Neural progenitor cell (in vitro differentiated cells): ENCODE data around the gene PPIA.

Experiments
- CTCF ChIP-seq: fragments of 200-600 bp; sonication (generic); IDR thresholded peaks from 2 replicates; pipeline ENCODE4 v1.5.1; 2017; ENCODE audit warnings: antibody characterized with exemption, mild to moderate bottlenecking
- EZH2 ChIP-seq: fragments of 200-600 bp; sonication (generic); IDR thresholded peaks from 2 replicates; pipeline ENCODE4 v1.6.1; 2017; ENCODE audit warnings: antibody characterized with exemption, mild to moderate bottlenecking, moderate library complexity

DNA sequence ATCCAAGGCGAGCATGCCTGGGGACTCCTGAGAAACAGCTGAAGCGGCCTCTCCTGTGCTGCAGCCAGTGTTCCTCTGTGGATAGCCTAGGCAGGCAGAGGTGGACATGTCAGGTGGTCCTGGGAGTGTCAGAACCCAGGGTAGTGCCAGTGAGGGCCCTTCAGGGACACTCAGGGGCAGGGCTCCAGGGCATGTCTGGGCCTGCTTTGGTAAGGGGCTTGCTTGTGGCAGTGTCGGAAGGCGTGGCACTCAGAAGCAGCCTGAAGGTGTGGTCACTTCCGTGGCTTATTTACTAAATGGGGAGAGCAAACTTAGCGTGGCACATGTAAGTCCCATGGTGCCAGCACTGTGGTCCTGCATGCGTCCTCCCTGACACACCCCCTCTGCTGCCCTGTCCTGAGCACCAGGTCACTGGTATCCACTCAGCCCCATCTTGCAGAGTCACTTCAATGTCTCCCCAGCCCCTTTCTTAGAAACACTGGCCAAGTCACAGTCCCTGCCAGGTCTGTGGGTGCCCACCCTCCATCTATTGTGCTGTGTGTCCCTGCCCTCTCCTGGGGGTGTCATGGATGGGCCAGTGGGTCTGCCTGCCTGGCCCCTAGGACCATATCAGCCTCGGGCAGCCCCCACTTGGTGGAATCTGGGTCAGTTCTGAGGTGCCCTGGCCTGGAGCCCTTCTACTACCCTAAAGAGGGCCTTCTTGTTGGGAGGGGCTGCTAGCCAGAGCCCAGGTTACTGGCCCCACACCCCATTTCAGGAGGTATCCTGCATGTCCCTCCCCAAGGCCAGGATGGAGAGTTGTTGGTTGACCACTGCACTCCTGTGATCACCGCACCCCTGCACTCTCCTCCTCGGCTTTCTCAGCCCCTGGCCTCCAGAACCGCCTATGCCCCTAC is 41.4 kb upstream of the PPIA start:
- TF ChIP-seq CTCF = no peak
- TF ChIP-seq EZH2 = no peak
